GM18520 (cell line): ENCODE results near the gene MFAP2.

Experiments
- ATAC-seq: cut with Tn5 transposase; IDR thresholded peaks from one replicate; pipeline ENCODE4 v1.9.1; 2021; ENCODE audit not compliant: unreplicated experiment

MFAP2 gene

GRCh38 chr1:16981269-16981849, 939 bp upstream of the MFAP2 start:
- ATAC-seq = no peak

GRCh38 chr1:16979475-16980327, 719 bp downstream of the MFAP2 start:
- no peak for ATAC-seq

- ATAC-seq = no peak
Measured at GRCh38 chr1:16978567-16979474, 1.6 kb downstream of the MFAP2 start.

- no peak for ATAC-seq
Measured at GRCh38 chr1:16978139-16978538, 2.3 kb downstream of the MFAP2 start.

DNA sequence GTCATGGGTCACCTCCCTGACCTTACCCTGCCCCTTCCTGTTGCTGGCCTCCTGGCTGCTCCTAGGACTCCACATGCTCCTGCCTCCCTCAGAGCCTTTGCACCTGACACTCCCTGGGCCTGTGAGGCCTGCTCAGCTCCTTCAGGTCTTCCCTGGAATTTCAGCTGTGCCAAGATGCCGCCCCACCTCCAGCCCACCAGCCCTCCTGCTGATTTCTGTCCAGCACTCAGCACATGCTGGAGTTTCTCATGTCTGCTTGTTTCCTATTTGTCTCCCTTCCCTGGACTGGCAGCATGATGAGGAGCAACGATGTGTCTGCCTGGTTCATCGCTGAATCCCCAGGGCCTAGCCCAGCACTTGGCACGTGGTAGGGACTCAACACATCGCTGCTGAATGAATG, 3.0 kb downstream of the MFAP2 start:
- ATAC-seq = no peak

DNA sequence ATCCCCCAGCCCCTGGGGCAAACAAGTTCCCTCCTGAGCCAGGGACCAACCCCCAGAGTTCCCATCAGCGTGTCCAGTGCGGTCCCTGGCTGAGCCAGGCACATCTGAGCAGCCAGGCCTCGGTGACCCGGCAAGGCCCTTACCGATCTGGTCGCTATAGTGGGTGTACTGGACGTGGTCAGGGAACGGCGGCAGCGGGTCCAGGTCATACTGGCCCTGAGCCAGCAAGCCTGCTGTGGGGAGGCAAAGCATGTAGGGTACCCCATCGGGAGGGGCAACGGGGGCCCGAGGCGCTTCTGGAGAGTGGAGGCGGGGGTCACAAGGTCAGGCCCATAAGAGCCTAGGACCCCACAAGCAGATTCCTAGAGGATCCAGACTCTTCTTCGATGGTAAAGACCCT, 3.5 kb downstream of the MFAP2 start:
- no peak for ATAC-seq

GRCh38 chr1:16975838-16976237, 4.6 kb downstream of the MFAP2 start:
- ATAC-seq = no peak

- no peak for ATAC-seq
Measured at GRCh38 chr1:16975211-16975610, 5.2 kb downstream of the MFAP2 start.

DNA sequence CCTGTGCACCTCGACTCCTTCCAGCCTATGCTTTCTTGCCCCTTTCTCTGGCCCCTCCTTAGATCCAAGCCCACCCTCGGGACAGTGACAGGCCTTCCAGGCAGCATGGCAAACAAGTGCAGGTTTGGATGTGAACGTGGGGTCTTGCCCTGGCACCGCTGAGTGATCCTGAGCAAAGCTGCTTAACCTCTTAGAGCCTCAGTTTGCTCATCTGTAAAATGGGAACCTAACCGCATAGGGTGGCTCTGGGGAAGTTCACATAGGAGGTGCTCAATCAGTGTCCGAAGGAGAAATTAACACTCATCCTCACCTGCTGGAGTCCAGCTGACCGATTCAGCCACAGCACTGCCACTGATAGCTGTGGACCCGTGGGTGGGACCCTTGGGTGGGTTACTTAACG, 7.2 kb downstream of the MFAP2 start:
- no peak for ATAC-seq

DNA sequence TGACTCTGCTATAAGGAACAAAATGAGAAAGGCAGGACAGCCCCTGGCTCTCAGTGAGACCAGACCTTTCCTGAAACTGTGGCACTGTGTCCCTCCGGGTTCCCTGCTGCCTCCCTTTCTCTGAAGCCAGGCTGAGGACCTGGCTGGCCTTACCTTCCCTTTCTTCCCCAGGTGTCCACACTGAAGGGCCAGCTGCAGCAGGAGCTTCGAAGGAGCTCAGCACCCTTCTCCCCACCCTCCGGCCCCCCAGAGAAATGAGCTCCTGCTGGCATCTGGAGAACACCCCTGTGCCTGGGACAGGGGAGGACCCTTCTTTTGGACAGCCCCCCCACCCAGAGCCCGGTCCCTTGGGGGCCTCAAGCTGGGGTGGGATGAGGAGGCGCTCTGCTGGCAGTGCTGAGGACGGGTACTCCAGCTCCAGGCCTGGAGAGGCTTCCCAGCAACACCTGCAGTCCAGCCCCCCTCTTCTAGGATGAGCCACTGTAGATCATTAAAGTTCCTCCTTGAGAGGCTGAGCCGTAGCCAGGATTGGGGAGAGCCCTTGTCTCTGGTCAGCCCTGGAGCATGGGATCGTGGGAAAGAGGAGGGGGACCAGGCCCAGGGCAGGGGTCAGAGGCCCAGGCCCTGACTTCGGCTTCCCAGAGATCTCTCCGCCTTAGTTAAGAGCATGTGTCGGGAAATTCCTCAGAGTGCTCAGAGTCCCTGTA, 8.1 kb downstream of the MFAP2 start:
- no peak for ATAC-seq

GRCh38 chr1:16971341-16972188, 8.9 kb downstream of the MFAP2 start:
- ATAC-seq = no peak

GRCh38 chr1:16970132-16970910, 10.1 kb downstream of the MFAP2 start:
- no peak for ATAC-seq

- ATAC-seq = no peak
Measured at GRCh38 chr1:16969651-16970050, 10.8 kb downstream of the MFAP2 start.

- ATAC-seq = no peak
Measured at GRCh38 chr1:16969057-16969611, 11.3 kb downstream of the MFAP2 start.

GRCh38 chr1:16968372-16968771, 12.0 kb downstream of the MFAP2 start:
- no peak for ATAC-seq

- ATAC-seq = no peak
Measured at GRCh38 chr1:16967962-16968361, 12.5 kb downstream of the MFAP2 start.

DNA sequence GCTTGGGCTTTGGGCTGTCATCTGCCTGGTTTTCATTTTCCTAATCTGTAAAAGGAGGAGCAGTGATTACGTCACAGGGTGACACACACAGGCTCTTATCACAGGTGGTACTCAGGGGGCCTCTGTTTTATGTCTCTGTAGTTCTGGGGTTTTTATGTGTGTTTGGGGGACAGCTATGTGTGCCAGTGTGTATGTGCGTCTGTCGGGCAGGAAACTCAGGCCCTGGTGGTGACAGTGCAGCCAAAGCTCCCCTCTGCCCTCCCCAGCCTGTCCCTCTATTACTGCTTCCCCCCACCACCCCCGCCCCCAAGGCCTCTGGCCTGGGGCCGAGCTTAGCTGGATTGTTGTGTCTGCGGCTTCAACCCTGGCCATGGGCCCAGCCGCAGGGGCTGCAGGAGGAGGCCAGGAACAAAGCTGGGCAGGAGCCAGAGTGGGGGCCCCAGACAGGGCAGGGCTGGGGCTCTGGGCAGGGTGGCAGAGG, 13.3 kb downstream of the MFAP2 start:
- no peak for ATAC-seq

DNA sequence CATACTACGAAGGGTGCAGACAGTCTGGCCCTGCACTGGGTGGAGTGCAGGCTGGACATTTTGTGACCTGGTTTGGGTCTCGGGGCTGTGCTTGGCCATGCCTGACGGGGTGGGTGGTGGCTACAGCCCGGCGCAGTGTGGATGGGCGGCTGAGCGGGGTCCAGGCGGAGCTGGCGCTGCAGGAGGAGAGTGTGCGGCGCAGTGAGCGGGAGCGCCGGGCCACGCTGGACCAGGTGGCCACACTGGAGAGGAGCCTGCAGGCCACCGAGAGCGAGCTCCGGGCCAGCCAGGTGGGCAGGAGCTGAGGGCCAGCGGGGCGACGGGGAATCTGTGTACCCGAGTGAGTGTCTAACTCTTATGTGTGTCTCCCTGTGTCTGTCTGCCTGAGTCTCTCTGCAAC, 14.1 kb downstream of the MFAP2 start:
- no peak for ATAC-seq
